Testis (tissue), 2 donors: ENCODE data around the gene ALG12.

Experiments
- POLR2A ChIP-seq: fragments of 450-650 bp; IDR thresholded peaks from one replicate; pipeline ENCODE4 v1.6.1; 2017; ENCODE audit warnings: antibody characterized with exemption, mild to moderate bottlenecking, moderate library complexity
- TF ChIP-seq, protein P1 (sequence below), 3 experiments: fragments of 450-650 bp in 2 of 3; fragments of 200-600 bp in 1 of 3; sonication (generic) in 1 of 3; IDR thresholded peaks; one replicate each; pipeline ENCODE4 v1.5.1; 2016 to 2019; ENCODE audit warnings: antibody characterized with exemption in 3 of 3, mild to moderate bottlenecking in 2 of 3, moderate library complexity in 1 of 3

DNA sequence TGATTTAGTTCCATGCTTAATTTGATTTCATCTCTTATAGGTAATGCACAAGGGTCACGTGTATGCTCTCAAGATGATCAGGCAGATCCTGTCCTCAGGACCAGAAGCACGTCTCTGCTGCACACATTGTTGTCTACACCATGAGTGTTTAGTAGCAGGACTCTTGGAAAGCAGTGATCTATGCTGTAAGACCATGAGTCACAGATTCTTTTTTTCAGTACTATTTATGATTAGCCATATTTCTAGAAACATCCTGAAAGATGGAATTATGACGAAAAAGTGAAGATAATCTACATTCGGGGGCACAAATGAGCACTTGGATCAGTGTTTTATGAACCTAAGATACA lies 35.0 kb downstream of the ALG12 start:
- TF ChIP-seq, protein P1, sequence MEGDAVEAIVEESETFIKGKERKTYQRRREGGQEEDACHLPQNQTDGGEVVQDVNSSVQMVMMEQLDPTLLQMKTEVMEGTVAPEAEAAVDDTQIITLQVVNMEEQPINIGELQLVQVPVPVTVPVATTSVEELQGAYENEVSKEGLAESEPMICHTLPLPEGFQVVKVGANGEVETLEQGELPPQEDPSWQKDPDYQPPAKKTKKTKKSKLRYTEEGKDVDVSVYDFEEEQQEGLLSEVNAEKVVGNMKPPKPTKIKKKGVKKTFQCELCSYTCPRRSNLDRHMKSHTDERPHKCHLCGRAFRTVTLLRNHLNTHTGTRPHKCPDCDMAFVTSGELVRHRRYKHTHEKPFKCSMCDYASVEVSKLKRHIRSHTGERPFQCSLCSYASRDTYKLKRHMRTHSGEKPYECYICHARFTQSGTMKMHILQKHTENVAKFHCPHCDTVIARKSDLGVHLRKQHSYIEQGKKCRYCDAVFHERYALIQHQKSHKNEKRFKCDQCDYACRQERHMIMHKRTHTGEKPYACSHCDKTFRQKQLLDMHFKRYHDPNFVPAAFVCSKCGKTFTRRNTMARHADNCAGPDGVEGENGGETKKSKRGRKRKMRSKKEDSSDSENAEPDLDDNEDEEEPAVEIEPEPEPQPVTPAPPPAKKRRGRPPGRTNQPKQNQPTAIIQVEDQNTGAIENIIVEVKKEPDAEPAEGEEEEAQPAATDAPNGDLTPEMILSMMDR (IDR thresholded peaks at IDR 0.05) = no peak
- TF ChIP-seq POLR2A = no peak
